HepG2 (cell line): Measurements from ENCODE around the gene ZNF544. TPM values are rescaled to one million over a fixed set of nuclear protein-coding genes. Genes with fewer than 3 reads are reported as not detected.

Experiments used
- ATF2 ChIP-seq: sonication (generic); formaldehyde crosslinking; IDR thresholded peaks from 2 replicates; pipeline ENCODE4 v1.4.0; 2020; ENCODE audit warnings: missing genetic modification reagents
- BRD4 ChIP-seq: sonication (generic); formaldehyde crosslinking; IDR thresholded peaks from 2 replicates; pipeline ENCODE4 v1.4.0; 2020; ENCODE audit warnings: missing genetic modification reagents
- DZIP1 ChIP-seq: sonication (generic); formaldehyde crosslinking; IDR thresholded peaks from 2 replicates; pipeline ENCODE4 v1.5.0; 2020; ENCODE audit warnings: mild to moderate bottlenecking, missing genetic modification reagents
- HDAC2 ChIP-seq: sonication (generic); formaldehyde crosslinking; IDR thresholded peaks from 2 replicates; pipeline ENCODE4 v1.4.0; 2020; ENCODE audit warnings: missing genetic modification reagents
- NR2F6 ChIP-seq, 2 experiments: IDR thresholded peaks; 2 replicates each; pipeline ENCODE4 v1.6.1; 2016; ENCODE audit warnings: antibody characterized with exemption in 1 of 2, mild to moderate bottlenecking in 1 of 2
- PITX1 ChIP-seq: sonication (generic); formaldehyde crosslinking; IDR thresholded peaks from 2 replicates; pipeline ENCODE4 v1.5.1; 2020; ENCODE audit warnings: mild to moderate bottlenecking, missing genetic modification reagents
- RFX3 ChIP-seq: IDR thresholded peaks from 2 replicates; pipeline ENCODE4 v1.6.1; 2016; ENCODE audit warnings: missing biosample characterization, missing genetic modification reagents
- SALL2 ChIP-seq: sonication (generic); formaldehyde crosslinking; IDR thresholded peaks from 2 replicates; pipeline ENCODE4 v1.8.1; 2023; ENCODE audit warnings: mild to moderate bottlenecking, missing genetic modification reagents, inconsistent platforms
- SRSF1 ChIP-seq: fragments of 200-400 bp; formaldehyde crosslinking; optimal IDR thresholded peaks from 2 replicates; pipeline ENCODE3; 2017; ENCODE audit warnings: mild to moderate bottlenecking, low read depth, low read length, moderate library complexity
- ZFP82 ChIP-seq: sonication (generic); formaldehyde crosslinking; IDR thresholded peaks from 2 replicates; pipeline ENCODE4 v1.5.1; 2020; ENCODE audit warnings: mild to moderate bottlenecking, missing genetic modification reagents, borderline replicate concordance
- ZMAT3 ChIP-seq: sonication (generic); formaldehyde crosslinking; conservative IDR thresholded peaks from 2 replicates; pipeline ENCODE4 v1.7.0; 2021; ENCODE audit warnings: missing genetic modification reagents
- ZNF326 ChIP-seq: sonication (generic); formaldehyde crosslinking; IDR thresholded peaks from 2 replicates; pipeline ENCODE4 v1.4.0; 2020; ENCODE audit warnings: missing genetic modification reagents, borderline replicate concordance
- ZNF367 ChIP-seq: sonication (generic); formaldehyde crosslinking; IDR thresholded peaks from 2 replicates; pipeline ENCODE4 v1.4.0; 2020; ENCODE audit warnings: missing genetic modification reagents, borderline replicate concordance
- ZNF468 ChIP-seq: sonication (generic); formaldehyde crosslinking; IDR thresholded peaks from 2 replicates; pipeline ENCODE4 v1.8.0; 2022; ENCODE audit warnings: mild to moderate bottlenecking, moderate library complexity, missing genetic modification reagents
- ZNF589 ChIP-seq: sonication (generic); formaldehyde crosslinking; conservative IDR thresholded peaks from 2 replicates; pipeline ENCODE4 v1.8.0; 2022; ENCODE audit warnings: mild to moderate bottlenecking, moderate library complexity, missing genetic modification reagents
- ZNF879 ChIP-seq: sonication (generic); formaldehyde crosslinking; IDR thresholded peaks from 2 replicates; pipeline ENCODE4 v1.8.1; 2023; ENCODE audit warnings: missing genetic modification reagents
- ZNF891 ChIP-seq: sonication (generic); formaldehyde crosslinking; IDR thresholded peaks from 2 replicates; pipeline ENCODE4 v1.5.0; 2020; ENCODE audit warnings: mild to moderate bottlenecking, missing genetic modification reagents
- polyA plus RNA-seq, 8 experiments: library from polyadenylated mRNA; depleted of rRNA in 3 of 8; stranded (reverse) in 7 of 8; unstranded in 1 of 8; fragments of >200 nt; fragmentation: Illumina TruSeq in 4 of 8; extraction: Trizol in 4 of 8; gene quantifications; 2 replicates each; pipeline versions ENCODE4 v1.2.1 to v1.2.3, GENCODE V29; 2011 to 2016; ENCODE audit warnings: low read depth in 4 of 8, missing spikeins in 1 of 8, mixed read lengths in 1 of 8; ENCODE audit not compliant: insufficient read depth in 1 of 8
- total RNA-seq, 5 experiments: library from RNA; depleted of rRNA; stranded (reverse); fragments of >200 nt; fragmentation: Illumina TruSeq; extraction: Trizol; gene quantifications; 2 replicates each; pipeline ENCODE4 v1.2.3, GENCODE V29; 2016; ENCODE audit warnings: low read depth in 1 of 5
- TF ChIP-seq, protein P1 (sequence below): sonication (generic); formaldehyde crosslinking; IDR thresholded peaks from 2 replicates; pipeline ENCODE4 v1.4.0; 2020; ENCODE audit warnings: missing genetic modification reagents, borderline replicate concordance
- TF ChIP-seq, protein P2 (sequence below): IDR thresholded peaks from 2 replicates; pipeline ENCODE4 v1.6.1; 2018; ENCODE audit warnings: missing genetic modification reagents

Gene ZNF544
- total and polyA plus RNA-seq, 2 of the 13 experiments (the other 11 are each of a cell fraction or from before 2014, with no cell fraction given): 13.1 to 17.0 TPM

DNA sequence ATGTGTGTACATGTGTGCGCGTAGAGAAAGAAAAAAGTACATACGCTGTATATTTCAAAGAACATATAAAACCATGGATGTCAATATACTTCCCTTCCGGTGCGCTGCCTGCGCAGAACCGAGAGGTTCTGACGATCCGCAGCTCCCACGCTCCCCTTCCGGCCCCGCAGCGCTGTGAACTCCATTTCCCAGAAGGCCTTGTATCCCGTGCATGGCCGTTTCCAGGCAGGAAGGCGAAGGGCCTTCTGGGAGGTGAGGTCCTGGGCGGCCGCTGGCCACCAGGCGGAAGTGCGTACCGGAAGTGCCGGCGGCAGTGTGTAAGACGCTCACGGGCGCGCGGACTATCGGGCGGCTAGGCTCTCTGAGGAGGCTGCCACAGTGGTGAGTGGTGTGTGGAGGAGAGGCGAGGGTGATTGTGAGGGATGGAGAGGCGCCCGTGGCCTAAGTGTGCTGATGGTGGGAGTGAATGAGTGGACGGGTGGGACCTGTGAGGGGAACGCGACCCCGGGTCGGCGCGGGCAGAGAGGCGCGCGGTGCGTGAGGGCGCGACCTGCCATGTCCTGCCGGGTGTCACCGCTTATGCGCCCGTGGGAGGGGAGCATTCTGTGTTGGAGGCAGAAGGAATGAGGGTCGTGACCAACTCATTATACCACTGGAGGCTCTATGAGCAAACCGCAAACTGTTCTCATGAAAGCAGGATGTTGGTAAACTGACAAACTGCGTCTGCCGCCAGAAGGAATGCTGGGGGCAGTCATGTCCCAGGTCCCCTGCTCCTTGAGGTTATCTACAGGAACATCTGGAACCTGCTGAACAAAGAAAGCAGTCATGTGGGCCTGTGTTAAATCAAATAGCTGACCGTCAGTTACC, 76.6 kb downstream of the ZNF544 start, which contains the start of gene ERVK3-1 (continued):
- TF ChIP-seq, protein P1, sequence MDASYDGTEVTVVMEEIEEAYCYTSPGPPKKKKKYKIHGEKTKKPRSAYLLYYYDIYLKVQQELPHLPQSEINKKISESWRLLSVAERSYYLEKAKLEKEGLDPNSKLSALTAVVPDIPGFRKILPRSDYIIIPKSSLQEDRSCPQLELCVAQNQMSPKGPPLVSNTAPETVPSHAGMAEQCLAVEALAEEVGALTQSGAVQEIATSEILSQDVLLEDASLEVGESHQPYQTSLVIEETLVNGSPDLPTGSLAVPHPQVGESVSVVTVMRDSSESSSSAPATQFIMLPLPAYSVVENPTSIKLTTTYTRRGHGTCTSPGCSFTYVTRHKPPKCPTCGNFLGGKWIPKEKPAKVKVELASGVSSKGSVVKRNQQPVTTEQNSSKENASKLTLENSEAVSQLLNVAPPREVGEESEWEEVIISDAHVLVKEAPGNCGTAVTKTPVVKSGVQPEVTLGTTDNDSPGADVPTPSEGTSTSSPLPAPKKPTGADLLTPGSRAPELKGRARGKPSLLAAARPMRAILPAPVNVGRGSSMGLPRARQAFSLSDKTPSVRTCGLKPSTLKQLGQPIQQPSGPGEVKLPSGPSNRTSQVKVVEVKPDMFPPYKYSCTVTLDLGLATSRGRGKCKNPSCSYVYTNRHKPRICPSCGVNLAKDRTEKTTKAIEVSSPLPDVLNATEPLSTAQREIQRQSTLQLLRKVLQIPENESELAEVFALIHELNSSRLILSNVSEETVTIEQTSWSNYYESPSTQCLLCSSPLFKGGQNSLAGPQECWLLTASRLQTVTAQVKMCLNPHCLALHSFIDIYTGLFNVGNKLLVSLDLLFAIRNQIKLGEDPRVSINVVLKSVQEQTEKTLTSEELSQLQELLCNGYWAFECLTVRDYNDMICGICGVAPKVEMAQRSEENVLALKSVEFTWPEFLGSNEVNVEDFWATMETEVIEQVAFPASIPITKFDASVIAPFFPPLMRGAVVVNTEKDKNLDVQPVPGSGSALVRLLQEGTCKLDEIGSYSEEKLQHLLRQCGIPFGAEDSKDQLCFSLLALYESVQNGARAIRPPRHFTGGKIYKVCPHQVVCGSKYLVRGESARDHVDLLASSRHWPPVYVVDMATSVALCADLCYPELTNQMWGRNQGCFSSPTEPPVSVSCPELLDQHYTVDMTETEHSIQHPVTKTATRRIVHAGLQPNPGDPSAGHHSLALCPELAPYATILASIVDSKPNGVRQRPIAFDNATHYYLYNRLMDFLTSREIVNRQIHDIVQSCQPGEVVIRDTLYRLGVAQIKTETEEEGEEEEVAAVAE (CRISPR knock-in tag): peak; percentile 77; the same call in 1 of the 2 replicates
- TF ChIP-seq ZMAT3 (CRISPR knock-in tag) (no peak), ZNF891 (CRISPR knock-in tag) (no peak), ZNF589 (CRISPR knock-in tag) (0 out of 2 replicates have a peak, but pooled peaks have one; percentile 43), ZNF326 (CRISPR knock-in tag) (no peak), ATF2 (CRISPR knock-in tag) (peak; percentile 59; the same call in 1 of the 2 replicates), BRD4 (CRISPR knock-in tag) (0 out of 2 replicates have a peak, but pooled peaks have one; percentile 57), PITX1 (CRISPR knock-in tag) (peak; percentile 63; the same call in 1 of the 2 replicates), ZNF468 (CRISPR knock-in tag) (no peak), NR2F6 (IDR thresholded peaks at IDR 0.05) (no peak), NR2F6 (CRISPR knock-in tag; IDR thresholded peaks at IDR 0.05) (peak; percentile 60; the same call in 1 of the 2 replicates), DZIP1 (CRISPR knock-in tag) (no peak), RFX3 (no peak; the same call in 1 of the 2 replicates), ZNF879 (CRISPR knock-in tag) (0 out of 2 replicates have a peak, but pooled peaks have one; percentile 78), SALL2 (CRISPR knock-in tag) (peak; percentile 94), ZNF367 (CRISPR knock-in tag) (no peak), ZFP82 (no peak), HDAC2 (CRISPR knock-in tag) (peak; percentile 71), SRSF1 (peak; percentile 84)
- TF ChIP-seq, protein P2, sequence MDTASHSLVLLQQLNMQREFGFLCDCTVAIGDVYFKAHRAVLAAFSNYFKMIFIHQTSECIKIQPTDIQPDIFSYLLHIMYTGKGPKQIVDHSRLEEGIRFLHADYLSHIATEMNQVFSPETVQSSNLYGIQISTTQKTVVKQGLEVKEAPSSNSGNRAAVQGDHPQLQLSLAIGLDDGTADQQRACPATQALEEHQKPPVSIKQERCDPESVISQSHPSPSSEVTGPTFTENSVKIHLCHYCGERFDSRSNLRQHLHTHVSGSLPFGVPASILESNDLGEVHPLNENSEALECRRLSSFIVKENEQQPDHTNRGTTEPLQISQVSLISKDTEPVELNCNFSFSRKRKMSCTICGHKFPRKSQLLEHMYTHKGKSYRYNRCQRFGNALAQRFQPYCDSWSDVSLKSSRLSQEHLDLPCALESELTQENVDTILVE: peak; percentile 62; the same call in 1 of the 2 replicates
